H9 (cell line): ENCODE results near the gene WDR33. TPM values are rescaled to one million over a fixed set of nuclear protein-coding genes. Genes with fewer than 3 reads are reported as not detected.

ENCODE experiments used
- DNase-seq: peaks from one replicate; pipeline ENCODE4 v3.0.0-alpha.2; 2017
- H2AFZ ChIP-seq: one replicate; pipeline ENCODE4 v1.6.1; 2013; ENCODE audit warnings: mild to moderate bottlenecking, low read length, control low read depth, moderate library complexity
- H2AK5ac ChIP-seq: 2 replicates; pipeline ENCODE4 v1.6.1; 2013; ENCODE audit warnings: low read length, control low read depth, mixed read lengths; ENCODE audit not compliant: insufficient read length
- H2BK120ac ChIP-seq: one replicate; pipeline ENCODE4 v1.6.1; 2013; ENCODE audit warnings: low read depth, mild to moderate bottlenecking, low read length, control low read depth, inconsistent platforms; ENCODE audit not compliant: poor library complexity, severe bottlenecking
- H2BK12ac ChIP-seq: 2 replicates; pipeline ENCODE4 v1.6.1; 2013; ENCODE audit warnings: low read length, control low read depth, mixed read lengths, low read depth; ENCODE audit not compliant: insufficient read length
- H2BK15ac ChIP-seq: 2 replicates; pipeline ENCODE4 v1.6.1; 2013; ENCODE audit warnings: low read depth, low read length, control low read depth
- H2BK20ac ChIP-seq: one replicate; pipeline ENCODE4 v1.6.1; 2013; ENCODE audit warnings: low read depth, mild to moderate bottlenecking, low read length, control low read depth, inconsistent platforms; ENCODE audit not compliant: poor library complexity, severe bottlenecking
- H2BK5ac ChIP-seq: 2 replicates; pipeline ENCODE4 v1.6.1; 2013; ENCODE audit warnings: low read length, control low read depth, mixed read lengths; ENCODE audit not compliant: insufficient read length
- H3K14ac ChIP-seq: 2 replicates; pipeline ENCODE4 v1.6.1; 2013; ENCODE audit warnings: low read length, control low read depth; ENCODE audit not compliant: insufficient read depth
- H3K18ac ChIP-seq: 2 replicates; pipeline ENCODE4 v1.6.1; 2013; ENCODE audit warnings: low read depth, mild to moderate bottlenecking, mixed read lengths, low read length, control low read depth; ENCODE audit not compliant: insufficient read length
- H3K23ac ChIP-seq: 2 replicates; pipeline ENCODE4 v1.6.1; 2013; ENCODE audit warnings: low read length, control low read depth, mixed read lengths, low read depth; ENCODE audit not compliant: insufficient read length
- H3K23me2 ChIP-seq: 2 replicates; pipeline ENCODE4 v1.6.1; 2013; ENCODE audit warnings: low read depth, mild to moderate bottlenecking, mixed read lengths, low read length, control low read depth; ENCODE audit not compliant: insufficient read length, poor library complexity, severe bottlenecking
- H3K27ac ChIP-seq: 2 replicates; pipeline ENCODE4 v1.5.1; 2013; ENCODE audit warnings: low read length, control low read depth, mixed read lengths, low read depth; ENCODE audit not compliant: insufficient read length
- H3K27me3 ChIP-seq: 2 replicates; pipeline ENCODE4 v1.6.1; 2013; ENCODE audit warnings: low read length, control low read depth, inconsistent platforms; ENCODE audit not compliant: insufficient read depth
- H3K4ac ChIP-seq: 2 replicates; pipeline ENCODE4 v1.6.1; 2013; ENCODE audit warnings: low read depth, mild to moderate bottlenecking, control low read depth, inconsistent platforms, low read length, moderate library complexity
- H3K4me1 ChIP-seq: 2 replicates; pipeline ENCODE4 v1.6.1; 2013; ENCODE audit warnings: low read length, control low read depth, inconsistent platforms; ENCODE audit not compliant: insufficient read depth
- H3K4me2 ChIP-seq: 2 replicates; pipeline ENCODE4 v1.6.1; 2013; ENCODE audit warnings: low read length, control low read depth, mixed read lengths; ENCODE audit not compliant: insufficient read length, insufficient read depth
- H3K56ac ChIP-seq: 2 replicates; pipeline ENCODE4 v1.6.1; 2013; ENCODE audit warnings: low read depth, mild to moderate bottlenecking, mixed read lengths, low read length, control low read depth; ENCODE audit not compliant: insufficient read length
- H3K79me1 ChIP-seq: 2 replicates; pipeline ENCODE4 v1.6.1; 2013; ENCODE audit warnings: low read depth, mild to moderate bottlenecking, moderate library complexity, low read length, control low read depth, inconsistent platforms; ENCODE audit not compliant: insufficient read depth, poor library complexity, severe bottlenecking
- H3K79me2 ChIP-seq: 2 replicates; pipeline ENCODE4 v1.6.1; 2013; ENCODE audit warnings: low read length, control low read depth, inconsistent platforms; ENCODE audit not compliant: insufficient read depth
- H3K9ac ChIP-seq: 2 replicates; pipeline ENCODE4 v1.6.1; 2013; ENCODE audit warnings: low read length, control low read depth, mixed read lengths; ENCODE audit not compliant: insufficient read length; ENCODE audit errors: extremely low read depth
- H3K9me3 ChIP-seq: one replicate; pipeline ENCODE4 v1.6.1; 2013; ENCODE audit warnings: low read depth, low read length, inconsistent platforms; ENCODE audit not compliant: control insufficient read depth
- H3T11ph ChIP-seq: one replicate; pipeline ENCODE4 v1.6.1; 2013; ENCODE audit warnings: mild to moderate bottlenecking, low read length, control low read depth, inconsistent platforms
- H4K20me1 ChIP-seq: one replicate; pipeline ENCODE4 v1.6.1; 2013; ENCODE audit not compliant: control insufficient read depth, insufficient read length, insufficient read depth
- H4K5ac ChIP-seq: 2 replicates; pipeline ENCODE4 v1.6.1; 2013; ENCODE audit warnings: low read depth, mild to moderate bottlenecking, mixed read lengths, low read length, control low read depth; ENCODE audit not compliant: insufficient read length
- H4K8ac ChIP-seq: replicated peaks from 2 replicates; pipeline ENCODE4 v1.6.1; 2013; ENCODE audit warnings: low read length, control low read depth, mixed read lengths, low read depth; ENCODE audit not compliant: insufficient read length
- H4K91ac ChIP-seq: 2 replicates; pipeline ENCODE4 v1.6.1; 2013; ENCODE audit warnings: low read depth, mild to moderate bottlenecking, moderate library complexity, mixed read lengths, low read length, control low read depth; ENCODE audit not compliant: insufficient read length
- H3K27ac Mint-ChIP-seq, 3 experiments: 2 replicates in 2 of 3; 3 replicates in 1 of 3; pipeline ENCODE4 v1.8.0; 2020 to 2021; ENCODE audit warnings: mixed read lengths in 3 of 3, mild to moderate bottlenecking in 1 of 3, moderate library complexity in 1 of 3
- H3K27me3 Mint-ChIP-seq: 2 replicates; pipeline ENCODE4 v1.8.0; 2021; ENCODE audit warnings: low read depth, mild to moderate bottlenecking, moderate library complexity, mixed read lengths
- H3K36me3 Mint-ChIP-seq, 3 experiments: 2 replicates in 2 of 3; 3 replicates in 1 of 3; pipeline ENCODE4 v1.8.0; 2020 to 2021; ENCODE audit warnings: low read depth in 3 of 3, mixed read lengths in 3 of 3; ENCODE audit not compliant: insufficient read depth in 1 of 3
- H3K4me1 Mint-ChIP-seq, 2 experiments: 2 replicates each; pipeline ENCODE4 v1.8.0; 2020; ENCODE audit warnings: mixed read lengths in 2 of 2
- H3K4me3 Mint-ChIP-seq, 2 experiments: 2 replicates in 1 of 2; 3 replicates in 1 of 2; pipeline ENCODE4 v1.8.0; 2020 to 2021; ENCODE audit warnings: mild to moderate bottlenecking in 2 of 2, mixed read lengths in 2 of 2, moderate library complexity in 1 of 2
- H3K9me3 Mint-ChIP-seq, 2 experiments: 2 replicates in 1 of 2; 3 replicates in 1 of 2; pipeline ENCODE4 v1.8.0; 2020; ENCODE audit warnings: mild to moderate bottlenecking in 2 of 2, mixed read lengths in 2 of 2, moderate library complexity in 1 of 2
- CTCF ChIP-seq: fragments of 200-600 bp; sonication (generic); conservative IDR thresholded peaks from 3 replicates; pipeline ENCODE4 v1.8.0; 2021; ENCODE audit warnings: antibody characterized with exemption, mild to moderate bottlenecking
- WGBS: extraction: QIAGEN DNeasy Blood & Tissue Kit; methylation state at CpG from one replicate; pipeline ENCODE4 v1.1.7; 2013; ENCODE audit warnings: missing lambda C conversion rate, low lambda C conversion rate, mixed read lengths; ENCODE audit not compliant: insufficient read length; ENCODE audit errors: extremely low coverage; 5-methylcytosine and 5-hydroxymethylcytosine counted together
- total RNA-seq: library from RNA; stranded (reverse); gene quantifications from 2 replicates; pipeline ENCODE4 v1.2.1, GENCODE V29; 2021

Gene WDR33
- total RNA-seq, 1 experiment from 2014 or later, result 86.0 TPM

GRCh38 chr2:127719301-127720218 lies 91.4 kb downstream of the WDR33 start:
- Mint-ChIP-seq H3K36me3 (peaks cover 39 to 76% (median 61%) of the 10 kb centered on the region in 3 experiments), H3K27ac (no peak overlapping the region; a peak in 1 of 7 replicates), H3K4me3 (no peak overlapping the region), H3K27me3 (no peaks in the 10 kb centered on the region), H3K4me1 (peaks cover 5 to 14% of the 10 kb centered on the region in 2 experiments; a peak in 3 of 4 replicates), H3K9me3 (no peaks in the 10 kb centered on the region)
- DNase-seq, result no peak
- H3K9me3 ChIP-seq, result no peaks in the 10 kb centered on the region
- H2AFZ ChIP-seq, result no peak overlapping the region
- no peak overlapping the region for H3K18ac ChIP-seq
- H3K79me1 ChIP-seq, result no peaks in the 10 kb centered on the region
- no peak overlapping the region for H2BK5ac ChIP-seq
- H2BK12ac ChIP-seq, result no peak overlapping the region
- H3K56ac ChIP-seq, result no peak overlapping the region
- H2BK15ac ChIP-seq, result no peak overlapping the region
- H2BK120ac ChIP-seq, result no peak overlapping the region
- H3K79me2 ChIP-seq, result 0 out of 2 replicates have a peak, but pooled peaks cover 2% of the 10 kb centered on the region
- no peaks in the 10 kb centered on the region for H4K20me1 ChIP-seq
- no peak overlapping the region for H4K8ac ChIP-seq
- H3K4me2 ChIP-seq, result no peak overlapping the region
- H3K23me2 ChIP-seq, result no peaks in the 10 kb centered on the region
- H3K23ac ChIP-seq, result no peak overlapping the region
- H4K91ac ChIP-seq, result no peak overlapping the region
- TF ChIP-seq CTCF, result no peak
- no peak overlapping the region for H2AK5ac ChIP-seq
- no peak overlapping the region for H3K9ac ChIP-seq
- no peak overlapping the region for H3K14ac ChIP-seq
- H2BK20ac ChIP-seq, result no peak overlapping the region
- H4K5ac ChIP-seq, result no peak overlapping the region
- H3K27ac ChIP-seq, result no peak overlapping the region
- WGBS, result no CpG with 5 or more reads among the region's 13 CpGs
- H3K27me3 ChIP-seq, result no peaks in the 10 kb centered on the region
- no peak overlapping the region for H3T11ph ChIP-seq
- H3K4ac ChIP-seq, result no peak overlapping the region
- no peaks in the 10 kb centered on the region for H3K4me1 ChIP-seq
